LNCaP clone FGC (cell line): ENCODE results near the gene SLC43A1.

Experiments used
- DNase-seq: peaks from one replicate; pipeline ENCODE4 v3.0.0-alpha.2; 2011; ENCODE audit warnings: low read depth
- H3K4me3 ChIP-seq: 2 replicates; pipeline ENCODE4 v1.5.1; 2011; ENCODE audit warnings: mild to moderate bottlenecking, low read depth, low read length, control low read depth
- TF ChIP-seq, protein P1 (sequence below): IDR thresholded peaks from 2 replicates; pipeline ENCODE4 v1.5.1; 2012; ENCODE audit warnings: mild to moderate bottlenecking; ENCODE audit not compliant: control insufficient read depth, insufficient read depth; ENCODE audit errors: extremely low read depth

The SLC43A1 gene

DNA sequence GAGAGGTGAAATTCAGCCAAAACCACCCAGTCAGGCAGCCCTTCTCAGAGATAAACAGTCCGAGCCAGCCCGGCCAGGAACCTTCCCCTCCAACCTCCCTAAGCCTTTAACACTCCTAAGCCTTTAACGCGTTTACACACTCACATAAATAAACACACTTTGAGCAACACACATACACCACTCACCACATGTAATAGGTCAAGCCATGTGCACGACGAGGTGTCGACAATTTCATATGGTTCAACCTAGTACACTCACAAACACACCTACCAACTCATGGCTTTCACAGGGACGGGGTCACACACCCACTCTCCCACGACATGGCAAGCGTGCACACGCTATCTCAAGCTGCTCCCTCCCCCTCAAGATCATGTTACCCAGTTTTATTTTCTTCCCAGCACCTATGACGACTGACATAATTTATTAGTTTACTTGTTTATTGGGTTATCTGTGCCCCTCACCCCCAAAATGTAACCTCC, 15.5 kb downstream of the SLC43A1 start:
- 0 out of 2 replicates have a peak overlapping the region, but pooled peaks have one; percentile 21 for H3K4me3 ChIP-seq
- DNase-seq = no peak
- TF ChIP-seq, protein P1, sequence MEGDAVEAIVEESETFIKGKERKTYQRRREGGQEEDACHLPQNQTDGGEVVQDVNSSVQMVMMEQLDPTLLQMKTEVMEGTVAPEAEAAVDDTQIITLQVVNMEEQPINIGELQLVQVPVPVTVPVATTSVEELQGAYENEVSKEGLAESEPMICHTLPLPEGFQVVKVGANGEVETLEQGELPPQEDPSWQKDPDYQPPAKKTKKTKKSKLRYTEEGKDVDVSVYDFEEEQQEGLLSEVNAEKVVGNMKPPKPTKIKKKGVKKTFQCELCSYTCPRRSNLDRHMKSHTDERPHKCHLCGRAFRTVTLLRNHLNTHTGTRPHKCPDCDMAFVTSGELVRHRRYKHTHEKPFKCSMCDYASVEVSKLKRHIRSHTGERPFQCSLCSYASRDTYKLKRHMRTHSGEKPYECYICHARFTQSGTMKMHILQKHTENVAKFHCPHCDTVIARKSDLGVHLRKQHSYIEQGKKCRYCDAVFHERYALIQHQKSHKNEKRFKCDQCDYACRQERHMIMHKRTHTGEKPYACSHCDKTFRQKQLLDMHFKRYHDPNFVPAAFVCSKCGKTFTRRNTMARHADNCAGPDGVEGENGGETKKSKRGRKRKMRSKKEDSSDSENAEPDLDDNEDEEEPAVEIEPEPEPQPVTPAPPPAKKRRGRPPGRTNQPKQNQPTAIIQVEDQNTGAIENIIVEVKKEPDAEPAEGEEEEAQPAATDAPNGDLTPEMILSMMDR = no peak

- H3K4me3 ChIP-seq = 0 out of 2 replicates have a peak overlapping the region, but pooled peaks have one; percentile 21
- TF ChIP-seq, protein P1 = no peak
- DNase-seq = peak; percentile 88
Measured at GRCh38 chr11:57499413-57499982, 16.0 kb downstream of the SLC43A1 start.

GRCh38 chr11:57498540-57498939, 17.0 kb downstream of the SLC43A1 start:
- DNase-seq = no peak
- TF ChIP-seq, protein P1 = no peak
- no peak overlapping the region for H3K4me3 ChIP-seq

DNA sequence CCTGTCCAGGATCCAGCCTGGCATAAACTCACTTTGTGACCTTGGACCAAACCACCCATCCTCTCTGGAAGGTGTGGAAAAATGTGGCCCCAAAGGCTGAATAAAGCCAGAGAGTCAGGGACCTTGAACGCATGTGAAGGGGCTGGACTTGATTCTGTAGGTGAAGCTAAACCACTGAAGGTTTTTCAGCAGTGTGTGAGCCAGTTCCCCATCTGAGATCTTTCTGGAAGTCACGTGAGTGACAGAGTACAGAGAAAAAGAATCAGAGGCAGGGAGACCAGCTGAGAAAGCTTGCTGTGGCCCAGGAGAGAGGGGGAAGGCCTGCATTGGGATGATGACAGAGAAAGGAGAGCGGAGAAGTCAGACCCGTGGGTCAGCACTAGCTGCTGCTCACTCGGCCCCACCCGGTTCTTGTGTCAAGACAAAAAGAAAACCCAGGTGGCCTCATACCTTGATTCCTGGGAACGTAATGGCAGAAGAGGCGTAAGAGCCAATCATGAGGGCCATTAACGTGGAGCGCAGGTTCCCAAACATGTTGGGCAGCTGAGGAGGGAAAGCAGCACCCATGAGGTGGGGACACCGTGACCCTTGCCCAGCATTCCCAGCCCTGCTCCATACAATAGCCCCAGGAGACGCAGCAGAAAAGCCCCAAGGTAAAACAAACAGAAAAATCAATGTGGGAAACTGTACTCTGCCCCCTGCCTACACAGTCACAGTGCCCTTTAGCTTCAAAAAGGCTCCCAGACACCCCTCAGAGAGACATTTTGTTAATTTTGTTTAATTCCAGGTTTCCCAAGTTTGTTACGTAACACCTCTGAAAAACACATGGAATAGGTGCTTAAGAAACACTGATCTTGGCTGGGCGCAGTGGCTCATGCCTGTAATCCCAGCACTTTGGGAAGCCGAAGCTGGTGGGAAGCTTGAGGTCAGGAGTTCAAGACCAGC, 17.9 kb downstream of the SLC43A1 start:
- no peak overlapping the region for H3K4me3 ChIP-seq
- TF ChIP-seq, protein P1 = no peak
- DNase-seq = no peak

DNA sequence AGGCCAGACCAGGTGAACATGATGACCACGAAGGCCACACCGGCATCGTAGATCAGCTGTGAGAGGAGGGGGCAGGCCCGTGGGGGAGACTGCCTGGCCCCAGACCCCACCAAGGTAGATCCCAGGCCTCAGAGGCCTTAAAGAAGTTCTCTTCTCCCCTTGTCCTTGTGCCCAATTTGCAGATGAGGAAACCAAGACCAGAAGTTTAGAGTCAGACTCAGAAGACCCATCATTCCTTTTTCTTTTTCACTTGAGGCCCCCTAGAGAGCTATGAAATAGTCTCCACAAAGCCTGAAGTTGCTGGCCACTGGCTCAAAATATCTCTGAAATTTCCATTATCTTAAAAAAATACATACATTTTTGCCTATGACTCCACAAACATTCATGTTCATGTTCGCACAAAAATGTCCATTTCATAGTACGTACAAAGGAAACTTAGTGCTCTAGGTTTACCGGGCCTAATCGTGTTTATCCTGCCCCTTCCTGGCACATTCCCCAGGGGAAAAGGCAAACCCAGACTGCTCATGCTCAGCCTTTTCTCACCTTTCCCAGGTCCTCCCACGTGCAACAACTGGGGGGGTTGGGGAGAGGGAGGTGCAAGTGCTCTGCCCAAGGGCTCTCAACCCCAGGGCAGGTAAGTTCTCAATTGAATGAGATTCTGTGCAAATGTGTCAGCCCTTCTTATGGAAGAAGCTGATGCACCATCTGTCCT, 19.2 kb downstream of the SLC43A1 start:
- no peak for DNase-seq
- TF ChIP-seq, protein P1 = no peak
- H3K4me3 ChIP-seq = no peak overlapping the region

GRCh38 chr11:57493507-57494503, 21.7 kb downstream of the SLC43A1 start:
- DNase-seq = peak; percentile 61
- H3K4me3 ChIP-seq = no peak overlapping the region

More at GRCh38 chr11:57493507-57494503, 21.7 kb downstream of the SLC43A1 start:
- TF ChIP-seq, protein P1 = peak; percentile 87
